PC-9 (cell line): ENCODE measurements around the gene SDCCAG8.

Experiments
- EZH2 ChIP-seq: fragments of 200-600 bp; sonication (generic); IDR thresholded peaks from 2 replicates; pipeline ENCODE4 v1.8.0; 2017; ENCODE audit warnings: antibody characterized with exemption, low read depth
- TF ChIP-seq, protein P1 (sequence below): fragments of 200-600 bp; sonication (generic); conservative IDR thresholded peaks from 2 replicates; pipeline ENCODE4 v1.6.1; 2017; ENCODE audit warnings: mixed run types, antibody characterized with exemption, mild to moderate bottlenecking, moderate library complexity

DNA sequence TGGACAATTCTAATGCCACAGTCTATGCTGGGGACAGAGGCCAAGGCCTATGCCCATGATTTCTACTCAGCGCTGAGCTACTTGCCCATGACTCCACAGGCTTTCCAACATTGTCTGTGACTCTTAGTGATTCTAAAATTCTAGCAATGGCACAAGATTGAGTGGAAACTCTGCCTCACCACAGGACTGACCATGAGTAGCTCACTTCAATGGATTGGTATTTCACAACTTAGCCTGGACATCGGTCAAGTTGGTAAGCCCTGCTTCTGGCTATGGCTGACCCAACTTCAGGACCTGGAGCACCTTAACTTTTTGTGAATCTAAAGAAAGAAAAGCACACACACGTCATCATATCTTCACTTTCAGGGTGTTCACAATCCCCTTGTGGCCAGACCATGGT lies 255.1 kb downstream of the SDCCAG8 start:
- TF ChIP-seq, protein P1, sequence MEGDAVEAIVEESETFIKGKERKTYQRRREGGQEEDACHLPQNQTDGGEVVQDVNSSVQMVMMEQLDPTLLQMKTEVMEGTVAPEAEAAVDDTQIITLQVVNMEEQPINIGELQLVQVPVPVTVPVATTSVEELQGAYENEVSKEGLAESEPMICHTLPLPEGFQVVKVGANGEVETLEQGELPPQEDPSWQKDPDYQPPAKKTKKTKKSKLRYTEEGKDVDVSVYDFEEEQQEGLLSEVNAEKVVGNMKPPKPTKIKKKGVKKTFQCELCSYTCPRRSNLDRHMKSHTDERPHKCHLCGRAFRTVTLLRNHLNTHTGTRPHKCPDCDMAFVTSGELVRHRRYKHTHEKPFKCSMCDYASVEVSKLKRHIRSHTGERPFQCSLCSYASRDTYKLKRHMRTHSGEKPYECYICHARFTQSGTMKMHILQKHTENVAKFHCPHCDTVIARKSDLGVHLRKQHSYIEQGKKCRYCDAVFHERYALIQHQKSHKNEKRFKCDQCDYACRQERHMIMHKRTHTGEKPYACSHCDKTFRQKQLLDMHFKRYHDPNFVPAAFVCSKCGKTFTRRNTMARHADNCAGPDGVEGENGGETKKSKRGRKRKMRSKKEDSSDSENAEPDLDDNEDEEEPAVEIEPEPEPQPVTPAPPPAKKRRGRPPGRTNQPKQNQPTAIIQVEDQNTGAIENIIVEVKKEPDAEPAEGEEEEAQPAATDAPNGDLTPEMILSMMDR, result no peak
- TF ChIP-seq EZH2, result no peak
